ENCODE measurements around the gene WLS. TPM values are rescaled to one million over a fixed set of nuclear protein-coding genes. Genes with fewer than 3 reads are reported as not detected.

WLS gene
- 18.2 to 25.0 TPM (median 19.4 TPM) in 5 replicates for total RNA-seq (2022; extraction: Qiagen RNA extraction; ENCODE audit: low read depth)

GRCh38 chr1:68232289-68233148, at the start of gene WLS:
Gene WLS (minus strand): TSS chr1:68232523. CDS start chr1:68232299, 224 bp downstream.

Other genes with a start within 250 kb of the WLS start
- gene DIRAS3, start 181.9 kb downstream of the WLS start, total RNA-seq (2022; extraction: Qiagen RNA extraction; ENCODE audit: low read depth), result 0.91 to 1.5 TPM (median 1.2 TPM) in 5 replicates
- gene RPE65, start 217.4 kb upstream of the WLS start, total RNA-seq (2022; extraction: Qiagen RNA extraction; ENCODE audit: low read depth), result not detected in 5 replicates

Measured in A549 treated with CpdA at 1 μM for 4 hours (cell line).